Esophagus muscularis mucosa (tissue), 4 donors: ENCODE measurements around the gene C9. TPM values are rescaled to one million over a fixed set of nuclear protein-coding genes. Genes with fewer than 3 reads are reported as not detected.

Experiments used
- DNase-seq: peaks from one replicate; pipeline ENCODE4 v3.0.0-alpha.2; 2017; ENCODE audit errors: extremely low spot score
- H3K27ac ChIP-seq, 4 donors: fragments of 200-600 bp; sonication (generic); replicated peaks in 1 of 4; 1 replicate in 3 of 4; 2 replicates in 1 of 4; pipeline ENCODE4 v1.5.1; 2016 to 2019; ENCODE audit warnings: mild to moderate bottlenecking in 1 of 4
- H3K27me3 ChIP-seq, 4 donors: fragments of 200-600 bp; sonication (generic); one replicate each; pipeline versions ENCODE4 v1.5.1 to v1.6.0; 2016 to 2019
- H3K36me3 ChIP-seq, 4 donors: fragments of 200-600 bp; sonication (generic); one replicate each; pipeline ENCODE4 v1.5.1; 2016 to 2019
- H3K4me1 ChIP-seq, 4 donors: fragments of 200-600 bp; sonication (generic); one replicate each; pipeline ENCODE4 v1.5.1; 2016 to 2019
- H3K4me3 ChIP-seq, 4 donors: fragments of 200-600 bp; sonication (generic); 1 replicate in 2 of 4; 2 replicates in 2 of 4; pipeline ENCODE4 v1.5.1; 2016 to 2019; ENCODE audit warnings: mild to moderate bottlenecking in 4 of 4, moderate library complexity in 1 of 4
- H3K9me3 ChIP-seq, 4 donors: fragments of 200-600 bp; sonication (generic); 1 replicate in 3 of 4; 2 replicates in 1 of 4; pipeline ENCODE4 v1.5.1; 2016 to 2019
- CTCF ChIP-seq, 3 experiments: fragments of 200-600 bp in 2 of 3; fragments of 450-650 bp in 1 of 3; sonication (generic) in 2 of 3; IDR thresholded peaks; one replicate each; pipeline ENCODE4 v1.5.1; 2017 to 2019; ENCODE audit warnings: antibody characterized with exemption in 3 of 3, mild to moderate bottlenecking in 2 of 3, moderate library complexity in 1 of 3
- EP300 ChIP-seq: sonication (generic); formaldehyde crosslinking; IDR thresholded peaks from one replicate; pipeline ENCODE4 v1.6.1; 2017; ENCODE audit warnings: antibody characterized with exemption
- POLR2A ChIP-seq: fragments of 450-650 bp; IDR thresholded peaks from one replicate; pipeline ENCODE4 v1.6.1; 2017; ENCODE audit warnings: antibody characterized with exemption, moderate library complexity, mild to moderate bottlenecking, low read depth
- POLR2AphosphoS5 ChIP-seq, 2 donors: sonication (generic); formaldehyde crosslinking; IDR thresholded peaks; one replicate each; pipeline ENCODE4 v1.6.1; 2017; ENCODE audit warnings: antibody characterized with exemption in 2 of 2
- WGBS: methylation state at CpG from one replicate; pipeline ENCODE4 v1.1.5; 2018; 5-methylcytosine and 5-hydroxymethylcytosine counted together
- intact Hi-C: fragments of 100-400 bp; cut with DNase I; formaldehyde crosslinking; loops from one replicate; pipeline ENCODE4 v1.15.1; 2023
- total RNA-seq, 4 donors: library from RNA; depleted of rRNA; stranded (reverse); fragments of >200 nt; gene quantifications; one replicate each; pipeline versions ENCODE4 v1.1.0 to v1.2.1, GENCODE V29; 2016

Gene C9
- total RNA-seq, 4 donors from 2014 or later, result not detected

DNA sequence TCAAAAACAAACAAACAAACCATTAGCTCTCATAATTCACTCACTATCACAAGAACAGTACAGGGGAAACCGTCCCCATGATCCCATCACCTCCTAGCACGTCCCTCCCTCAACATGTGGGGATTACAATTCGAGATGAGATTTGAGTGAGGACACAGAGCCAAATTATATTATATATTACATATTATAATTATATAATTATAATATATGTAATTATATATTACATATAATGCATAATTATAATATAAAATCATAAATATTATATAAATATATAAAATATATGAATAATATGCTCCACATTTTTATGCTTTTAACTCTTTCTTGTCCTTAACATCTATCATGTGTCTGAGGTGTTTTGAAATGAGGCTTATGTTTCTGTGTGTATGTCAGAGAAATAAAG, 3.4 kb upstream of the C9 start:
- no peaks in the 10 kb centered on the region for H3K9me3 ChIP-seq
- no peaks in the 10 kb centered on the region for H3K4me1 ChIP-seq
- H3K4me3 ChIP-seq, result no peak overlapping the region
- peaks cover 8 to 22% (median 19%) of the 10 kb centered on the region in 4 donors for H3K36me3 ChIP-seq
- H3K27me3 ChIP-seq, result peaks cover 0 to 1% (median 0%) of the 10 kb centered on the region in 4 donors
- no peak overlapping the region for H3K27ac ChIP-seq
- WGBS, result 62% methylated on average over 3 of the region's 3 CpGs
- no peak for DNase-seq
- TF ChIP-seq CTCF (IDR thresholded peaks at IDR 0.05) (no peak), POLR2AphosphoS5 (IDR thresholded peaks at IDR 0.05) (no peak)
- intact Hi-C loops, result no loop called here

DNA sequence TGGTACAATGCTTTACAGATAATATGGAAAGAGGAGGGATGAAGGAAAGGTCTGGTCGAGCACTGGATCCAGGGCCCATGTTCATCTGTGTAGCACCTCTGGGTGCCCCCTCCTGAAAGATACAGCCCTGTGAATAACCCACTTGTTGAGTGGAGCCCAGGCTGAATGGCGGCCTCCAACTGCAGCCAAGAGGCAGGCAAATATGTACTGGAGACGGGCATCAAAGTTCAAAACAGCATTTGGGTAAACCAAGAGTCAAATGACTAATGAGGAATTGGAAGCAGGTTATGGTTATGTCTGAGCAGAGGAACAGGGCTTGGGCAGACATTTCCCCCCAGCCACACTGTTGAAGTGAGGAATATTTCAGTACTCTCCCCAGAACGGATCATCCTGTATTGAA, 1.1 kb downstream of the C9 start:
- intact Hi-C loops, result no loop called here
- no peak overlapping the region for H3K4me3 ChIP-seq
- peaks cover 0 to 6% (median 0%) of the 10 kb centered on the region in 4 donors for H3K27me3 ChIP-seq
- WGBS, result 87% methylated on average over 4 of the region's 4 CpGs
- no peaks in the 10 kb centered on the region for H3K36me3 ChIP-seq
- no peak overlapping the region for H3K27ac ChIP-seq
- no peaks in the 10 kb centered on the region for H3K9me3 ChIP-seq
- DNase-seq, result no peak
- no peak for TF ChIP-seq POLR2AphosphoS5 (IDR thresholded peaks at IDR 0.05)
- no peak for TF ChIP-seq EP300
- no peak for TF ChIP-seq CTCF (IDR thresholded peaks at IDR 0.05)
- TF ChIP-seq POLR2A, result no peak
- no peaks in the 10 kb centered on the region for H3K4me1 ChIP-seq

DNA sequence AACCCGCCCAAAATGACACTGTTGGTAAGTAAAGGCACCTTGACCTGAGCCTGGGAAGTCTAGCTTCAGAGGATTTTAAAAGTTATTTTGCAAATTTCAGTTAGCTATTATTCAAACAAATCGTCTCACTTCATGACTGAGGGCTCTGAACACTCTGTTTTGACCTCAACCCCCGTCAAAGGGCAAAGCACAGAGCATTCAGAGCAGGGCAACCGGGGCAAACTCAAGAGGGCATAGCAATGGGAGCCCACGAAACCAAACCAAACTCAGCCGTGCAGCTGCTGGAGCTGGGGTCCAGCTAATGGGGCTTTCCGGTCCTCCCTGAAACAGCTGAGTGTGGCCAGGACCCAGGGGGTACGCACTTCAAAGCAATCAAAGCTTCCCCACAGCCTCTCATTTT, 1.6 kb downstream of the C9 start:
- 84% methylated on average over 8 of the region's 8 CpGs for WGBS
- no peaks in the 10 kb centered on the region for H3K9me3 ChIP-seq
- H3K27ac ChIP-seq, result no peak overlapping the region
- peaks cover 0 to 6% (median 0%) of the 10 kb centered on the region in 4 donors for H3K27me3 ChIP-seq
- H3K4me1 ChIP-seq, result no peaks in the 10 kb centered on the region
- TF ChIP-seq EP300 (no peak), CTCF (IDR thresholded peaks at IDR 0.05) (no peak), POLR2AphosphoS5 (IDR thresholded peaks at IDR 0.05) (no peak), POLR2A (no peak)
- H3K4me3 ChIP-seq, result no peak overlapping the region
- no peak for DNase-seq
- H3K36me3 ChIP-seq, result no peaks in the 10 kb centered on the region
- intact Hi-C loops, result no loop called here

GRCh38 chr5:39361306-39361705, 3.0 kb downstream of the C9 start:
- no peaks in the 10 kb centered on the region for H3K4me1 ChIP-seq
- peaks cover 0 to 6% (median 0%) of the 10 kb centered on the region in 4 donors for H3K27me3 ChIP-seq
- H3K9me3 ChIP-seq, result no peaks in the 10 kb centered on the region
- TF ChIP-seq POLR2A, result no peak
- no peak for TF ChIP-seq POLR2AphosphoS5 (IDR thresholded peaks at IDR 0.05)
- no peak for TF ChIP-seq CTCF (IDR thresholded peaks at IDR 0.05)
- no peak for TF ChIP-seq EP300
- intact Hi-C loops, result no loop called here
- DNase-seq, result no peak
- no peak overlapping the region for H3K4me3 ChIP-seq
- H3K27ac ChIP-seq, result no peak overlapping the region
- H3K36me3 ChIP-seq, result no peaks in the 10 kb centered on the region
- 98% methylated on average over 4 of the region's 4 CpGs for WGBS

GRCh38 chr5:39360471-39361111, 3.7 kb downstream of the C9 start:
- WGBS, result 75% methylated on average over 5 of the region's 5 CpGs

More at GRCh38 chr5:39360471-39361111, 3.7 kb downstream of the C9 start:
- intact Hi-C loops, result no loop called here
- TF ChIP-seq POLR2AphosphoS5 (IDR thresholded peaks at IDR 0.05) (no peak), CTCF (IDR thresholded peaks at IDR 0.05) (no peak), POLR2A (no peak), EP300 (no peak)
- Histone ChIP-seq H3K4me3 (no peak overlapping the region), H3K36me3 (no peaks in the 10 kb centered on the region), H3K27me3 (peaks cover 0 to 6% (median 0%) of the 10 kb centered on the region in 4 donors), H3K9me3 (no peaks in the 10 kb centered on the region), H3K27ac (no peak overlapping the region), H3K4me1 (no peaks in the 10 kb centered on the region)
- no peak for DNase-seq
